HG03196 (cell line): ENCODE data around the gene UCHL3.

ENCODE experiments used
- ATAC-seq: cut with Tn5 transposase; IDR thresholded peaks from one replicate; pipeline ENCODE4 v1.9.1; 2021; ENCODE audit not compliant: unreplicated experiment

UCHL3 gene

DNA sequence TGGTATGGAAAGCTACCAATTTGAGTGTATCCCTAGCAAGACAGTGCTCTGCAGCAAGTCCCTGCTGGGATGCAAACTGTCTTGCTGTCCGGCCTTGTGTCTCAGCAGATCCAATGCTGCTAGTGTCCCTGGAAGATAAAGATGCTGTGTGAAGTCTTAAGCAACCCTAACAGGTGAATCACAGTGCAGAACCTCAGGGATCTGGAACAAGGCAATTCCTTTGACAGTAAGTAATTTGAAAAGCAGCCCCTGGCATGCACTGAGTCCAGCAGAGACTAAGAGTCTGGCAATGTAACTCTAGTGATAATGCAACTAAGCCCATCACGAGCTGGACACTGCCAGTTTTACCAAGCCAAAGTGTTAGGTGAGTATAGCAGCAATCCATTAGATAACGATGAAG is 1.7 kb upstream of the UCHL3 start:
- ATAC-seq: no peak

- ATAC-seq: peak; percentile 0
Observed at GRCh38 chr13:75550159-75550567, 572 bp downstream of the UCHL3 start.

GRCh38 chr13:75554464-75554863 is 4.9 kb downstream of the UCHL3 start:
- no peak for ATAC-seq

- no peak for ATAC-seq
Observed at GRCh38 chr13:75554981-75555380, 5.4 kb downstream of the UCHL3 start.

- no peak for ATAC-seq
Observed at GRCh38 chr13:75555836-75556235, 6.2 kb downstream of the UCHL3 start.

DNA sequence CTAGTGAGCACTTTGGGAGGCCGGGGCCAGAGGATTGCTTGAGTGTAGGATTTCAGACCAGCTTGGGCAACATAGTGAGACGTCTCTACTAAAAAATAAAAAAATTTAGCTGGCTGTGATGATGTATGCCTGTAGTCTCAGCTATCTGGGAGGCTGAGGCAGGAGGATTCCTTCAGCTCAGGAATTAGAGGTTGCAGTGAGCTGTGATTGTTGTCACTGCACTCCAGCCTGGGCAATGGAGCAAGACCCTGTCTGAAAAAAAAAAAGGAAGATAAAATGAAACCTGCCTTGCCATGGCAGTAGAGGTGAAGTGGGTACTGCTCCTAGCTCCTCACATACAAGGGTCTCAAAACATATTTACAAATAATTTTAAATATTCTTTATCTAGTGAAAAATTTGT is 7.4 kb downstream of the UCHL3 start:
- ATAC-seq: no peak

GRCh38 chr13:75558145-75558840 is 8.7 kb downstream of the UCHL3 start:
- ATAC-seq: no peak

- no peak for ATAC-seq
Observed at GRCh38 chr13:75566658-75567057, 17.1 kb downstream of the UCHL3 start.

DNA sequence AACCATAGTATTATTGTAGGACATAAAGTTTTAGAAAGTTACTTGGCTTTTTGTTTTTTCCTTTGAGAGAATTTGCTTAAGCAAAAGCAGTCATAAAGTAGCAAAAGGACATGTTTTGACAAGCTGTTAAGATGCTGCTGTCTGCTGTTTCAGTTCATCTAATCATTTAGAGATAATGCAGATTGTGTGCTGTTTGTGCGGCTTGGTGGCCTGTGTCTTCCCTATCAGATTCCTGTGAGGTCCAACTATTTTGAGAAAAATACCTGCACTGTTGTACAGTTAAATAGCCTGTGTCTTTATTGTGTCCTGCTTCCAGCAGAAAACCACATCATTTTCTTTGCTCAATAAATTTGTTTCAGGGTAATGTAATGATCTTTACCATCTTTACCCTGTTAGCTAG is 20.0 kb downstream of the UCHL3 start:
- ATAC-seq: no peak

GRCh38 chr13:75579529-75579928 is 29.9 kb downstream of the UCHL3 start:
- ATAC-seq: no peak

GRCh38 chr13:75581874-75582640 is 32.5 kb downstream of the UCHL3 start:
- ATAC-seq: no peak

DNA sequence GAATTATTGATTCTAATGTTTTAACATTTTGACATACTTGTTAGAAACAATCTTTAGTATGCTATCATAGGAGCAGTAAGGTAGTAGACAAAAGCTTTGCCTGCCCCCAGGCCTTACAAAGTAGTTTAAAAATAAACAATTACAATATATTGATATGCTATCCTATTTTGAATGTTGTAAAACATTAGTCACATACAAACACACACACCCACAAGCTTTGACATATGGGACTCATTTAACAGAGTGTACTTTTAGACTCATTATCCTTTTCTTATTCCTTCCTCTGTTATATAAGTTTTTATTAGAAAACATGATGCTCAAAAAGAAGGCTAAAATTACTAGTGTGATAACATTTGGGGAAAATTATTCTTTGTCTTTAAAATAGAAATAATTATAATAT is 33.5 kb downstream of the UCHL3 start:
- no peak for ATAC-seq

DNA sequence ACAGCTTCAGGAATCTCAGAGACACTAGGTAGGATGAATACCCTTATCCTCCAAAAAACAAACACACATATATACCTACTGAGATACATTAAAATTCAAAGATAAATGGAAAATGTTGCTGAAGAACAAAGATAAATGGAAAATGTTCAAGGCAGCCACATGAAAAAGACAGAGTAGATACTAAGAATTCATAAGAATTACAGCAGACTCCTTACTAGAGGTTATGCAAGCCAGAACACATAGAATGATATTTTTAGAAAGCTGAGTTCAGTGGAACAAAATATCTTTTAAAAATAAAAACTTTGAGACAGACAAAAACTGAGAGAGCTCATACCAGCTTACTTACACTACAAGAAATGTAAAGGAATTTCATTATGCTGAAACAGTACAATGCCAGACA is 35.6 kb downstream of the UCHL3 start:
- ATAC-seq: no peak

DNA sequence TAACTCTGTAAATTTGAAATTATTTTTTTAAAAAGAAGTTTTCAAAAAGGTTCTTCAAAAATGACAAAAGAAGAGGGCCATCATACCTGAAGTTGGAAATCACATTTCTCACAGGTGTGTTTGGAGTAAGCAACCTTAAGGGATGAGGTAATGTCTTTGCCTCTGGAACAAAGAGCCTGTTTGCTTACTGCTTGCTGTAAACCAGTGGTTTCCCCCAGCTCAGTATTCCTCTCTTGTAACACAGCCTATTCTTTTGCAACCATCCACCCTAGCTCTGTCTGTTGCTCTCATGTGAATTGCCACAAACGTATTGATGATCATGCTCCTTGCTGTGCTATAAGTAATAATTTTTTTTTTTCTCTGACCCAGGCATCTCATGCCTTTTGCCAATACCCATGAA is 38.1 kb downstream of the UCHL3 start:
- no peak for ATAC-seq

GRCh38 chr13:75596657-75597182 is 47.1 kb downstream of the UCHL3 start:
- no peak for ATAC-seq

DNA sequence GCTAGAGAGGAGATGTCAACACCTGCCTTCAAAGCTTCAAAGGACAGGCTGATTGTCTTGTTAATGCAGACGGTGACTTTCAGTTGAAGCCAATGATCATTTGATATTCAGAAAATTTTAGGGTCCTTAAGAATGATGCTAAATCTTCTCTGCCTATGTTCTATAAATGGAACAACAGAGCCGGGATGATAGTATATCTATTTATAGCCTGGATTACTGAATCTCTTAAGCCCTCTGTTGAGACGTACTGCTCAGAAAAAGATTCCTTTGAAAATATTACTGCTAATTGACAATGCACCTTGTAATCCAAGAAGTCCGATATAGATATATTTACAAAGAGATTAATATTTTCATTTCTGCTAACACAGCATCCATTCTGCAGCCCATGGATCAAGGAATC is 50.8 kb downstream of the UCHL3 start:
- ATAC-seq: no peak

GRCh38 chr13:75603038-75603437 is 53.4 kb downstream of the UCHL3 start:
- no peak for ATAC-seq

DNA sequence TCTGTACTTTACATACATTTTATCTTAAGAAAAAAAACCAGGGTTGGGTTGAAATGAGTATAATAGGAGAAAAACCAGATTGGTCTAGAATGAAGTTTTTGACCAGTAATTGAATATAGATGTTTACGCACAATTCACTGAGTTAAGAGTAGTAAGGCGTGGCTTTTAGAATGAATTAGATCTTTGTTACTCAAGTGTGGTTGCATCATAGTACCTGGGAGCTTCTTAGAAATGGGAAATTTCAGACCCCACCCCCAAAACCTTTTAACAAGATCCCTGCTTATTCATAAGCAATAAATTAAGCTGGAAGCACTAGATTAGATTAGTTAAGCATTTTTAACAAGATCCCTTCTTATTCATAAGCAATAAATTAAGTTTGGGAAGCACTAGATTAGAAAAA is 57.9 kb downstream of the UCHL3 start:
- no peak for ATAC-seq

- ATAC-seq: no peak
Observed at GRCh38 chr13:75610466-75610865, 60.9 kb downstream of the UCHL3 start.

DNA sequence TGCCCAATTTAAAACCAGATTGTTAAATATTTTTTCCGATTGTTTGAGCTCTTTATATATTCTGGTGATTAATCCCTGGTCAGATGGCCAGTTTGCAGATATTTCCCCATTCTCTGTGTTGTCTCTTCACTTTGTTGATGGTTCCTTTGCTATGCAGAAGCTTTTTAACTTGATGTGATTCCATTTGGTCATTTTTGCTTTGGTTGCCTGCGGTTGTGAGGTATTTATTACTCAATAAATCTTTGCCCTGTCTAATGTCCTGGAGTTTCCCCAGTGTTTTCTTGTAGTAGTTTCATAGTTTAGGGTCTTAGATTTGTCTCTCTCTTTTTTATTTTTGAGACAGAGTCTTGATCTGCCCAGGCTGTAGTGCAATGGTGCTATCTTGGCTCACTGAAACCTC is 62.8 kb downstream of the UCHL3 start:
- no peak for ATAC-seq

DNA sequence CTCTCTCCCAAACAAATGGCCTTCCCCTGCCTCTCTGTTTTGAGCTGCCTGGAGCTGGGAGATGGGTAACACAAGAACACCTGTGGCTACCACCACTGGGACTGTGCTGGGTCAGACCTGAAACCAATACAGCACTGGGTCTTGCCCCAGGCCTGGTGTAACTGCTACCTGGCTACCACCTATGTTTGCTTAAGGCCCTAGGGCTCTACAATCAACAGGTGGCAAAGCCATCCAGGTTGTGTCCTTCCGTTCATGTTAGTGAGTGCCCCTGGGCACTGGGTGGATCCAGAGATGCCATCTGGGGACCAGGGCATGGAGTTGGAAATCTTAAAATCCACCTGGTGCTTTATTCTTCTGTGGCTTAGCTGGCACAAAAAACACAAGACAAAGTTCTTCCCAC is 67.6 kb downstream of the UCHL3 start:
- ATAC-seq: no peak

- no peak for ATAC-seq
Observed at GRCh38 chr13:75618308-75618707, 68.7 kb downstream of the UCHL3 start.
